Measurements from ENCODE around the gene ENC1. TPM values are rescaled to one million over a fixed set of nuclear protein-coding genes. Genes with fewer than 3 reads are reported as not detected.

Gene ENC1
- total RNA-seq, 2 donors from 2014 or later = 7.7 to 10.4 TPM

- DNase-seq (ENCODE audit: low spot score) (no peak), ATAC-seq (ENCODE audit: insufficient number of reproducible peaks, low FRiP score, low read depth) (no peak)
- Histone ChIP-seq H3K4me3 (no peak overlapping the region), H3K36me3 (no peaks in the 10 kb centered on the region), H3K4me1 (ENCODE audit: control insufficient read depth in 1 of 2, low read depth in 2 of 2) (peaks cover 17 to 25% of the 10 kb centered on the region in 2 donors), H3K9me3 (no peaks in the 10 kb centered on the region), H3K27me3 (replicated peaks; ENCODE audit: insufficient read depth) (no peaks in the 10 kb centered on the region), H3K27ac (no peak overlapping the region)
- no peak for TF ChIP-seq CTCF (IDR thresholded peaks at IDR 0.05)
Measured at GRCh38 chr5:74649421-74649973, 9.0 kb upstream of the ENC1 start.

- ATAC-seq (ENCODE audit: insufficient number of reproducible peaks, low FRiP score, low read depth) (peak; percentile 78), DNase-seq (ENCODE audit: low spot score) (no peak)
- no peaks in the 10 kb centered on the region for H3K27me3 ChIP-seq (replicated peaks; ENCODE audit: insufficient read depth)
- H3K4me3 ChIP-seq = no peak overlapping the region
- peaks cover 17 to 25% of the 10 kb centered on the region in 2 donors for H3K4me1 ChIP-seq (ENCODE audit: control insufficient read depth in 1 of 2, low read depth in 2 of 2)
- peak; percentile 70 for TF ChIP-seq CTCF (IDR thresholded peaks at IDR 0.05)
- H3K27ac ChIP-seq = no peak overlapping the region
- no peaks in the 10 kb centered on the region for H3K36me3 ChIP-seq
- no peaks in the 10 kb centered on the region for H3K9me3 ChIP-seq
Measured at GRCh38 chr5:74648835-74649293, 8.3 kb upstream of the ENC1 start.

GRCh38 chr5:74647096-74647495, 6.6 kb upstream of the ENC1 start:
- no peak for TF ChIP-seq CTCF (IDR thresholded peaks at IDR 0.05)
- Histone ChIP-seq H3K36me3 (no peaks in the 10 kb centered on the region), H3K4me1 (ENCODE audit: control insufficient read depth in 1 of 2, low read depth in 2 of 2) (peaks cover 17 to 25% of the 10 kb centered on the region in 2 donors), H3K27me3 (replicated peaks; ENCODE audit: insufficient read depth) (no peaks in the 10 kb centered on the region), H3K9me3 (no peaks in the 10 kb centered on the region), H3K4me3 (no peak overlapping the region), H3K27ac (peak overlapping the region in 1 of 2 donors; percentile 32)
- no peak for ATAC-seq (ENCODE audit: insufficient number of reproducible peaks, low FRiP score, low read depth)
- no peak for DNase-seq (ENCODE audit: low spot score)

GRCh38 chr5:74643111-74643562, 2.6 kb upstream of the ENC1 start:
- ATAC-seq (ENCODE audit: insufficient number of reproducible peaks, low FRiP score, low read depth) = no peak
- Histone ChIP-seq H3K27me3 (replicated peaks; ENCODE audit: insufficient read depth) (no peaks in the 10 kb centered on the region), H3K36me3 (no peaks in the 10 kb centered on the region), H3K4me1 (ENCODE audit: control insufficient read depth in 1 of 2, low read depth in 2 of 2) (peaks cover 6 to 23% of the 10 kb centered on the region in 2 donors), H3K4me3 (no peak overlapping the region), H3K9me3 (no peaks in the 10 kb centered on the region), H3K27ac (no peak overlapping the region)
- no peak for DNase-seq (ENCODE audit: low spot score)
- TF ChIP-seq CTCF (IDR thresholded peaks at IDR 0.05) = no peak

- no peak overlapping the region for H3K4me3 ChIP-seq
- H3K27ac ChIP-seq = no peak overlapping the region
- peaks cover 6 to 26% of the 10 kb centered on the region in 2 donors for H3K4me1 ChIP-seq (ENCODE audit: control insufficient read depth in 1 of 2, low read depth in 2 of 2)
- no peaks in the 10 kb centered on the region for H3K9me3 ChIP-seq
- ATAC-seq (ENCODE audit: insufficient number of reproducible peaks, low FRiP score, low read depth) (no peak), DNase-seq (ENCODE audit: low spot score) (no peak)
- no peak for TF ChIP-seq CTCF (IDR thresholded peaks at IDR 0.05)
- H3K27me3 ChIP-seq (replicated peaks; ENCODE audit: insufficient read depth) = no peaks in the 10 kb centered on the region
- no peaks in the 10 kb centered on the region for H3K36me3 ChIP-seq
Measured at GRCh38 chr5:74642543-74642863, 2.0 kb upstream of the ENC1 start.
